RWPE1 (cell line): ENCODE measurements around the gene MAP2K7.
A peak's percentile ranks its signal among the peaks of the same experiment; 100 is the strongest.

Experiments
- CTCF ChIA-PET: fragments of 350-600 bp; sonication (Branson Sonifier 250); formaldehyde crosslinking; extraction: SDS; loops from one replicate; lab custom pipeline; 2021; lab: Yijun Ruan, JAX
- POLR2A ChIA-PET: fragments of 400-600 bp; formaldehyde crosslinking; extraction: SDS; loops from one replicate; lab custom pipeline; 2020; ENCODE audit warnings: antibody characterized with exemption; ENCODE audit not compliant: low non-redundant PET; lab: Yijun Ruan, JAX
- DNase-seq: peaks from one replicate; pipeline ENCODE4 v3.0.0; 2012; ENCODE audit warnings: low spot score
- H3K27ac ChIP-seq: fragments of 450-650 bp; 2 replicates; pipeline ENCODE4 v1.5.1; 2017
- TF ChIP-seq, protein P1 (sequence below): fragments of 450-650 bp; conservative IDR thresholded peaks from 2 replicates; pipeline ENCODE4 v1.5.1; 2017; ENCODE audit warnings: low read depth, mild to moderate bottlenecking

MAP2K7 gene

DNA sequence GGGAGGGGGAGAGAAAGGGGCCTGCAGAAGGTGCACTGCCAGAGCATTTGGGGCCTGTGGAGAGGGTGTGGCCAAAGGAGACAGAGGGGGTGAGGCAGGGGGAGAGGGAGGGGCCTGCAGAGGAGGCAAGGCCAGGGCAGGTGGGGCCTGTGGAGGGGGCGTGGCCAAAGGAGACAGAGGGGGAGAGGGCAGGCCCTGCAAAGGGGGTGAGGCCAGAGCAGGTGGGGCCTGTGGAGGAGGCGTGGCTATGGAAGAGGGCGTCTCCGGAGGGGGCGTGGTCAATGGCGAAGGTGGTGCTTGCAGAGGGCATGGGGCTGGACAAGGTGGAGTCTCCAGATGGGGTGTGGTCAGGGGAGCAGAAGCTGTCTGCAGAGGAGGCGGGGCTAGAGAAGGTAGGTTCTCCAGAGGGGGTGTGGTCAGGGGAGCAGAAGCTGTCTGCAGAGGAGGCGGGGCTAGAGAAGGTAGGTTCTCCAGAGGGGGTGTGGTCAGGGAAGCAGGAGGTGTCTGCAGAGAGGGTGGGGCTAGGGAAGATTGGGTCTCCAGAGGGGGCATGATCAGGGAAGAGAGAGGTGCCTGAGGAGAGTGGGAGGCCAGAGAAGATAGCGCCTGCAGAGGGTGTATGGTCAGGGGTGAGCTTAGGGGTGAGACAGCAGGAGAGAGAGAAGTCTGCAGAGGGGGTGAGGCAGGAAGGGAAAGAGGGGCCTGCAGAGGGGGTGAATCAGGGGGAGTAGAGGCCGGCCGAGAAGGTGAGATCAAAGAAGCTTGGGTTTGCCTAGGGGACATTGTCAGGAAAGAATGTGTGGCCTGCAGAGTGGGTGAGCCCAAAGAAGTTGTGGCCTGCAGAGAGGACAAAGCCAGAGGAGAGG, 32.9 kb upstream of the MAP2K7 start:
- peak overlapping the region; percentile 89 for H3K27ac ChIP-seq
- ChIA-PET POLR2A (interaction anchor here (0.7 kb wide), 1 partner anchor 24 kb away, joined by 4 read pairs; no protein-coding TSS in a partner anchor), CTCF (no interaction called here)
- DNase-seq = peak; percentile 77
- TF ChIP-seq, protein P1, sequence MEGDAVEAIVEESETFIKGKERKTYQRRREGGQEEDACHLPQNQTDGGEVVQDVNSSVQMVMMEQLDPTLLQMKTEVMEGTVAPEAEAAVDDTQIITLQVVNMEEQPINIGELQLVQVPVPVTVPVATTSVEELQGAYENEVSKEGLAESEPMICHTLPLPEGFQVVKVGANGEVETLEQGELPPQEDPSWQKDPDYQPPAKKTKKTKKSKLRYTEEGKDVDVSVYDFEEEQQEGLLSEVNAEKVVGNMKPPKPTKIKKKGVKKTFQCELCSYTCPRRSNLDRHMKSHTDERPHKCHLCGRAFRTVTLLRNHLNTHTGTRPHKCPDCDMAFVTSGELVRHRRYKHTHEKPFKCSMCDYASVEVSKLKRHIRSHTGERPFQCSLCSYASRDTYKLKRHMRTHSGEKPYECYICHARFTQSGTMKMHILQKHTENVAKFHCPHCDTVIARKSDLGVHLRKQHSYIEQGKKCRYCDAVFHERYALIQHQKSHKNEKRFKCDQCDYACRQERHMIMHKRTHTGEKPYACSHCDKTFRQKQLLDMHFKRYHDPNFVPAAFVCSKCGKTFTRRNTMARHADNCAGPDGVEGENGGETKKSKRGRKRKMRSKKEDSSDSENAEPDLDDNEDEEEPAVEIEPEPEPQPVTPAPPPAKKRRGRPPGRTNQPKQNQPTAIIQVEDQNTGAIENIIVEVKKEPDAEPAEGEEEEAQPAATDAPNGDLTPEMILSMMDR = no peak

DNA sequence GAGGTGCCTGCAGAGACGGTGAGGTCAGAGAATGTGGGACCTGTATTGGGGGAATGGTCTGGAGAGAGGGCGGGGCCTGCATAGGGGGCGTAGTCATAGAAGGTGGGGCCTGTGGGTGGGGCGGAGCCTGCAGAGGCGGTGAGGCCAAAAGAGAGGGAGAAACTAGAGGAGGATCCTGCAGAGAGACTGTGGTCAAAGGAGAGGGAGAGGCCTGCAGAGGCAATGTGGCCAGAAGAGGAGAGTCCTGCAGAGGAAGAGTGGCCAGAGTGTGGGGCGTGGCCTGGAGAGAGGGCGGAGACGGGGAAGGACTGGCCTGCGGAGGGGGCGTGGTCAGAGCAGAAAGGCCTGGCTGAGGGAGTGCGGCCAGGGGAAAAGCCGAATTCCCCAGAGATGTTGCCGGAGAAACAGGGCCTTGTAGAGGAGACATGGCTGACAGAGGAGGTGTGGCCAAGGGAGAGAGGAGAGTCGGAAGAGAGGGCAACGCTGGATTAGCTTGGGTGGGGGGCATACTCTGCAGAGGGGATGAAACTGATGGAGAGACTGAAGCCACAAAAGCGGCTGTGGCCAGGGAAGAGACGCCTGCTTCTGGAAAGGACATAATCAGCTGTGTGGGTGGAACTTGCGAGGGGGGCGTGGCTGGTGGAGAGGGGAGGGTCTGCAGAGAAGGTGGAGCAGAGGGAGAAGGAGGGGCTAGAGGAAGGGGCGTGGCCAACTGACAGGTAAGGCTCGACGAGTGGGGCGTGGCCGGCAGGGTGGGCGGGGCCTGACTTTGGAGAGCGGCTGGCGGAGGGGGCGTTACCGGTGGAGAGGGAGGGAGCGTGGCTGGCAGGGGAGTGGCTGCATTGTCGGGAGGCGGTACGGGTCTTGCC, 32.0 kb upstream of the MAP2K7 start:
- ChIA-PET CTCF (interaction anchor here (0.6 kb wide), 1 partner anchor 34 kb away, joined by 3 read pairs; no protein-coding TSS in a partner anchor), POLR2A (no interaction called here)
- peak; percentile 86 for DNase-seq
- TF ChIP-seq, protein P1 = no peak
- peak overlapping the region; percentile 89 for H3K27ac ChIP-seq

DNA sequence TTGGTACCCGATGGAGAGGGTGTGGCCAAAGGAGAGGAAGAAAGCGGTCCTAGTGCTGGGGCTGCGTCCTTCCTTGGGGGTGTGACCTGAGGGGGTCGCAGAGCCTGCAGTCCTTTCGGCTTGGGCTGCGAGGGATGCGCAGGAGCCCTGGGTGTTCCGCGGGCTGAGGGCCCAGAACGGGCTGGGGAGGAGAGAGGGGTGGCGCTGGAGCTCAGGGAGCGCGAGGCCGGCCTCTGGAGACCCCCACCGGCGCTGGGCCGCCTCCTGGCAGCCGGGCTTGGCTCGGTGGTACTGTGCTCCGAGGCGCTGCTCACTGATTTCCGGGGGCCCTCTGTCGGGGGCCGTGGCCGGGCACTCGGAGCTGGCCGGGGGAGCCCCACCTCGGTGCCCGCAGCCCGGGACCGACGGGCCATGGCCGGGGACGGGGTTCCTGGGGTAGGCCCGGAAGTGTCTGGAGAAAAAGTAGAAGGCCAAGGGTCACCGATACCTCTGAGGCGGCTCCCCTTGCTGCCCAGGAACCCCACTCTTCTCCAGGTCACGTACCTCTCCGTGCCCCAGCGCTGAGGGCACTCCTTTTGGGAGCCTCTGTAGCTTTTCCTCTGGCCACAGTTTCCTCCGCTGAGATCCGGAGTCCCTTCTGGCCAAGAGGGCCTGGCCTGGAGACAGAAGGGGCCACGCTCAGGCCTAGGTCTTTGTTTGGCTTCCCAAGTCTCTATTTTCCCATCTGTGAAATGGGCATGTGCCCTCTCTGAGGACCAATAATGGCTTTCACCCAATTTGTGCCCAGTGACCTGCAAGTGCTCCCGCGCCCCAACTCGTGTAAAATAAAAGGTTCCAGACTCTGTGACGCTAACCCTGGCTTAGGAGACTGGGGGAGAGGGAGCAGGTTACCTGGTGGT, 31.1 kb upstream of the MAP2K7 start:
- TF ChIP-seq, protein P1 = no peak
- POLR2A ChIA-PET = no interaction called here
- peak overlapping the region; percentile 89 for H3K27ac ChIP-seq
- no peak for DNase-seq
- CTCF ChIA-PET = interaction anchor here (0.6 kb wide), 1 partner anchor 33 kb away, joined by 3 read pairs; no protein-coding TSS in a partner anchor

DNA sequence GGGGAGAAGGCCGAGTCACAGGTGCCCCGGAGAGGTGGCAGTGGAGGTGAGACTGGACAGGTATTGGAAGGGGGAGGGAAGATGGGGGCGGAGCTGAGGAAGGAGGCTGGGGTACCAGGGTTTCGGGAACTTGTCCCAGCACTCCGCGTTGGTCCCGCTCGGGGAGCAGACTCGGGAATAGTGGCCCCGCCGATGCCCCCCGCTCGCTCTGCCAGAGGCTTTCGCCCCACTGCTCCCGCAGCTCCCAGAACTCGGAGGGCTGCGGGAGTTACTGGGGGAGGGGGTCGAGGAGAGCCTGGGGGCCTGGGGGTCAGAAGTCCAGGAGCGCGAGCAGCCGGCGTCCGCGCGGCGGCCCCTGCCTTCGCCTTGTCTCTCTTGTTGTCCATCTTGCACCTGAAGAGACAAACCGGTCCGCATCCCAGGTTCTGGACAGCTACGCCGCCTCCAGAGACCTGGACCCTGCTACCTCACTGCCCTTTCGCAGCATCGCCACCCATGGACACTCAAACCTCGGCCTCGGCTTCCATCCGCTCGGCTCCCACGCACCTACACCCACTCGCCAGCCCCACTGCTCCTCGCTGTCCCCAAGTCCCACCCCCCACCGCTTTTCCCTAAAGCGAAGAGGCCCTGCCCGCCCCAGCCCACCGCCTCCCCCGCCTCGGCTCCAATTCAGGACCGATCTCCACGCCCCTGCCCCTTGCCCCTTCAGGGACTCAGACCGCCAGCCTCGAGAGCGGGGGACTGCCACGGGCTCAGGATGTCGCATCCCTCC, 30.2 kb upstream of the MAP2K7 start:
- ChIA-PET CTCF (interaction anchor here (0.6 kb wide), 2 partner anchors 49 to 183 kb away, joined by 3 to 5 read pairs; no protein-coding TSS in a partner anchor), POLR2A (no interaction called here)
- H3K27ac ChIP-seq = no peak overlapping the region
- TF ChIP-seq, protein P1 = no peak
- no peak for DNase-seq

DNA sequence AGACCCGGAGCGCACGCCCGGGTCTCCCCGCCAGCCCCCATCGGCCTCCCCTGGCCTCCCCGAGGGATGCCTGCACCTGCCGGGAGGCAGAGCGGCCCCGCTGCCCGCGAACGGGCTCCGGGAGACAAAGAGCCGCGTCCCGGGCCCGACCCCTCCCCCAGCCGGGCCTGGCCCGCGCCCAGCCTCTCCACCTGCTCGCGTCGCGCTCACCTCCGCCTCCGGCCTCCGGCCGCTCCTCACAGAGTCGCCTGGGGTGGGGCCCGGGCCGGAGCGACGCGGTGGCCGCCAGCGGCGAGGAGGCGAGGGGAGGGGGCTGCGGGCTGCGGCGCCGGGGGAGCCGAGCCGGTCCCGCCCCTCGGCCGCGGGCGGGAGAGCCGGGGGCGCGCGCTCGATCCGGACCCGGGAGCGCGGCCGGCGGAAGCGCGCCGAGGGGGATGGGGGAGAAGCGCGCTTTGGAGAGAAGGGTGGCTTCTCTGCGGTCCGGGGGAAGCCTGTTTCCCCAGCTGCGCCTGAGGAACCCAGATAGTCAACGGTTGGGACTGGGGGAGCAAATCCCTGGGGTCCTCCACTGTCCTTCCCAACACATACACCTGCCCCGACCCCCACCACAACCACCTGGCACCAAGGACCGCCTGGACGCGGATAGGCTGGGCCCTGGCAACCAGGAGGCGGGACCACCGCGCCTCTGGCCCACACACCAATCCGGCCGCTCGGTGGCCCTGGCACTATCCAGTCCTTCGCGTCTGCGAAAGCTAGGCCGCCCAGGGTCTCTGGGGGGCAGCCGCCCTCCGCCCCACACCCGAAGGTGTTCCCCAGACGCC, 29.4 kb upstream of the MAP2K7 start, which contains the start of gene PRR36:
Gene PRR36, minus strand, starts transcription at position 315 of the 821 bp plus-strand sequence. CDS start 701 bp downstream, outside the sequence.
- CTCF ChIA-PET = interaction anchor here (0.6 kb wide), 1 partner anchor 14 kb away, joined by 6 read pairs; the partner anchor contains the start of gene LRRC8E
- TF ChIP-seq, protein P1 = no peak
- no peak for DNase-seq
- no peak within 1 kb of the TSS for H3K27ac ChIP-seq
- POLR2A ChIA-PET = no interaction called here
